ENCODE data around the gene POLR1H. TPM values are rescaled to one million over a fixed set of nuclear protein-coding genes. Genes with fewer than 3 reads are reported as not detected.
"Not testable (repeated sequence)": the region's sequence is repeated elsewhere in the genome, so short reads cannot be mapped to it uniquely, and the experiment has no call there.

POLR1H gene
- total RNA-seq, 4 donors from 2014 or later, result 12.3 to 36.2 (median 21.6) TPM; not detected in 1

DNA sequence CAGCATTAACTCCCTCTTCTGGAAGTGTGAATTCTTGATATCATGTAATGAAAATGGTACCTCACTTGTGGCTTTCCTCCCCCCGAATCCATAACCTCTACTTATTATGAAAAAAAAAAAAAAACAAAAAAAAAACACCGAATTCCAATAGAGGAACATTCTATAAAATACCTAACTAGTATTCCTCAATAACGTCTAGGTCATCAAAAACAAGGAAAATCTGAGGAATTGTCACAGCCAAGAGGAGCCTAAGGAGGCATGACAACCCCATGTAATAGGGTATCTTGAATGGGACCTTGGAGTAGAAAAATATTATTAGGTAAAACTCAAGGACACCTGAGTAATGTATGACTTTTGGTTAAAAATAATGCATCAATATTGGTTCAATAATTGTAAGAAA, 38.9 kb upstream of the POLR1H start:
- Histone ChIP-seq H3K27ac (no peak overlapping the region), H3K9me3 (no peaks in the 10 kb centered on the region), H3K4me3 (no peak overlapping the region), H3K36me3 (no peaks in the 10 kb centered on the region), H3K4me1 (peaks cover 0 to 5% (median 0%) of the 10 kb centered on the region in 4 donors), H3K27me3 (no peaks in the 10 kb centered on the region)
- no peak for TF ChIP-seq POLR2A (IDR thresholded peaks at IDR 0.05)
- TF ChIP-seq EP300 (IDR thresholded peaks at IDR 0.05; ENCODE audit: low read depth), result no peak
- TF ChIP-seq, protein P1, sequence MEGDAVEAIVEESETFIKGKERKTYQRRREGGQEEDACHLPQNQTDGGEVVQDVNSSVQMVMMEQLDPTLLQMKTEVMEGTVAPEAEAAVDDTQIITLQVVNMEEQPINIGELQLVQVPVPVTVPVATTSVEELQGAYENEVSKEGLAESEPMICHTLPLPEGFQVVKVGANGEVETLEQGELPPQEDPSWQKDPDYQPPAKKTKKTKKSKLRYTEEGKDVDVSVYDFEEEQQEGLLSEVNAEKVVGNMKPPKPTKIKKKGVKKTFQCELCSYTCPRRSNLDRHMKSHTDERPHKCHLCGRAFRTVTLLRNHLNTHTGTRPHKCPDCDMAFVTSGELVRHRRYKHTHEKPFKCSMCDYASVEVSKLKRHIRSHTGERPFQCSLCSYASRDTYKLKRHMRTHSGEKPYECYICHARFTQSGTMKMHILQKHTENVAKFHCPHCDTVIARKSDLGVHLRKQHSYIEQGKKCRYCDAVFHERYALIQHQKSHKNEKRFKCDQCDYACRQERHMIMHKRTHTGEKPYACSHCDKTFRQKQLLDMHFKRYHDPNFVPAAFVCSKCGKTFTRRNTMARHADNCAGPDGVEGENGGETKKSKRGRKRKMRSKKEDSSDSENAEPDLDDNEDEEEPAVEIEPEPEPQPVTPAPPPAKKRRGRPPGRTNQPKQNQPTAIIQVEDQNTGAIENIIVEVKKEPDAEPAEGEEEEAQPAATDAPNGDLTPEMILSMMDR (IDR thresholded peaks at IDR 0.05), result no peak
- no peak for TF ChIP-seq POLR2AphosphoS5 (IDR thresholded peaks at IDR 0.05)
- intact Hi-C loops (cut with DNase I; ENCODE audit: low total_unique reads), result no loop called here
- in situ Hi-C loops (cut with MboI; ENCODE audit: low pct_ligation_motif_present in 1 of 4, low pct_unique_long_range_greater_than_20kb in 1 of 4, low sequenced_read_pairs in 3 of 4), result loop anchor here in 2 of 4 donors (25.0 kb wide), 2 partner anchors 160 to 285 kb away; no protein-coding TSS in a partner anchor
- 89 to 92% methylated on average over 3 of the region's 3 CpGs for WGBS, 2 donors (ENCODE audit: low coverage in 1 of 2)
- DNase-seq, result no peak

- H3K4me1 ChIP-seq; H3K36me3 ChIP-seq; H3K4me3 ChIP-seq; intact Hi-C loops (cut with DNase I; ENCODE audit: low total_unique reads); H3K9me3 ChIP-seq; DNase-seq; H3K27ac ChIP-seq; H3K27me3 ChIP-seq: not testable (repeated sequence)
- in situ Hi-C loops (cut with MboI; ENCODE audit: low pct_ligation_motif_present in 1 of 4, low pct_unique_long_range_greater_than_20kb in 1 of 4, low sequenced_read_pairs in 3 of 4), result loop anchor here in 2 of 4 donors (25.0 kb wide), 2 partner anchors 160 to 285 kb away; no protein-coding TSS in a partner anchor
Measured at GRCh38 chr6:30022712-30023111, 38.4 kb upstream of the POLR1H start.

DNA sequence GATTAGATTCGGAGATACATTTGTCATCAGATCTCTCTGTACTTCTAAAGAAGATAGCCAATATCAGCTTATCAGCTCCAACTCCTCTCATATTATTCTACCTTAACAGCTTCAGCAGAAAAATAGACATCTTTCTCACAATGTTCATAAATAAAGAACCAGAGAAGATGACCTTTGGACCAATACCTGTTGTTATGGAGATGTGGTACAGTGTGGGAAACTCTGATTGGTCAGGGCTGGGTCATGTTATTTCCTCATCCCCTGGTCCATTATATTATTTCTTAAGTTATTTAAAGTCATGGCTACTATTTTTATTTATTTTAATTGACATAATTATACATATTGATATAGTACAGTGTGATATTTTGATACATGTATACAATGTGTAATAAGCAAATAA, 35.9 kb upstream of the POLR1H start:
- intact Hi-C loops (cut with DNase I; ENCODE audit: low total_unique reads) (no loop called here), in situ Hi-C loops (cut with MboI; ENCODE audit: low pct_ligation_motif_present in 1 of 4, low pct_unique_long_range_greater_than_20kb in 1 of 4, low sequenced_read_pairs in 3 of 4) (no loop called here)
- DNase-seq, result no peak
- H3K27ac ChIP-seq, result no peak overlapping the region
- WGBS, 2 donors (ENCODE audit: low coverage in 1 of 2), result 67 to 82% methylated on average over 1 of the region's 1 CpG
- peaks cover 0 to 5% (median 0%) of the 10 kb centered on the region in 4 donors for H3K4me1 ChIP-seq
- no peaks in the 10 kb centered on the region for H3K36me3 ChIP-seq
- no peaks in the 10 kb centered on the region for H3K27me3 ChIP-seq
- TF ChIP-seq EP300 (IDR thresholded peaks at IDR 0.05; ENCODE audit: low read depth) (no peak), POLR2A (IDR thresholded peaks at IDR 0.05) (no peak), POLR2AphosphoS5 (IDR thresholded peaks at IDR 0.05) (no peak)
- TF ChIP-seq, protein P1 (IDR thresholded peaks at IDR 0.05), result no peak
- H3K4me3 ChIP-seq, result no peak overlapping the region
- H3K9me3 ChIP-seq, result no peaks in the 10 kb centered on the region

DNA sequence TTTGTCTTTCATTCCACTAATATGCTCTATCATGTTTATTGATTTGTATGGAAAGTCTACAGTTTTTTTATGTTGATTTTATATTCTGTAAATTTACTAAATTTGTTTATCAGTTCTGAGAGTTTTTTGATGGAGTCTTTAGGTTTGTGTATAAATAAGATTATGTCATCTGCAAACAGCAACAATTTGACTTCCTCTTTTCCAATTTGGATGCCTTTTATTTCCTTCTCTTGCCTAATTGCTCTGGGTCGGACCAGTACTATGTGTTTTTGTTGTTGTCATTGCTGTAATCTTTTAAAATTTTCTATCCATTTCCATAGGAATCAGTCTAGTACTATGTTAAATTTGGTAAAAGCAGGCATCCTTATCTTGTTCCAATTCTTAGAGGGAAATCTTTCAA, 31.5 kb upstream of the POLR1H start:
- Histone ChIP-seq H3K27me3 (no peaks in the 10 kb centered on the region), H3K27ac (no peak overlapping the region), H3K4me1 (peaks cover 0 to 5% (median 0%) of the 10 kb centered on the region in 4 donors), H3K36me3 (no peaks in the 10 kb centered on the region), H3K4me3 (no peak overlapping the region), H3K9me3 (no peaks in the 10 kb centered on the region)
- WGBS, 2 donors (ENCODE audit: low coverage in 1 of 2), result 88 to 89% methylated on average over 1 of the region's 1 CpG
- intact Hi-C loops (cut with DNase I; ENCODE audit: low total_unique reads), result no loop called here
- in situ Hi-C loops (cut with MboI; ENCODE audit: low pct_ligation_motif_present in 1 of 4, low pct_unique_long_range_greater_than_20kb in 1 of 4, low sequenced_read_pairs in 3 of 4), result no loop called here
- TF ChIP-seq EP300 (IDR thresholded peaks at IDR 0.05; ENCODE audit: low read depth) (no peak), POLR2A (IDR thresholded peaks at IDR 0.05) (no peak), POLR2AphosphoS5 (IDR thresholded peaks at IDR 0.05) (no peak)
- TF ChIP-seq, protein P1 (IDR thresholded peaks at IDR 0.05), result no peak
- DNase-seq, result no peak

GRCh38 chr6:30031381-30031780, 29.7 kb upstream of the POLR1H start:
- H3K36me3 ChIP-seq, result no peaks in the 10 kb centered on the region
- TF ChIP-seq POLR2AphosphoS5 (IDR thresholded peaks at IDR 0.05) (no peak), POLR2A (IDR thresholded peaks at IDR 0.05) (no peak), EP300 (IDR thresholded peaks at IDR 0.05; ENCODE audit: low read depth) (no peak)
- TF ChIP-seq, protein P1 (IDR thresholded peaks at IDR 0.05), result no peak

DNA sequence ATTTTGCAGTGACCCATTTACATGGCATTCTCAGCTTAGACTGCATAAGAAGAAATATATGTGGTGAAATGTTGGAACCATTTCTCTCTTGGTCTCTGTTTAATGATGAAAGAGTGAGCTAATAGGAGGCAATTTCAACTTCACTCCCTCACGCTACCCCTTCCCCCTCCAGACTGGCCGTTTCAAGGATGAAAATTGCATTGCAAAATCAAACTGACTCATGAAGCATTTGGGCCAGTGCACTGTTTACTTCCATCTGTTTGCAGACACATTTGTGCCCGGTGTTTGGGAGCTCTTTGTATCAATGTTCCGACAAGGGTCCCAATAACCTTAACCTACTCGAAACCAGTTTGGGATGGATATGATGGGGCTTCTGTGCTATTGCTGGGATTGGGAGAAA, 27.6 kb upstream of the POLR1H start:
- H3K4me3 ChIP-seq; H3K27ac ChIP-seq; intact Hi-C loops (cut with DNase I; ENCODE audit: low total_unique reads); H3K4me1 ChIP-seq; in situ Hi-C loops (cut with MboI; ENCODE audit: low pct_ligation_motif_present in 1 of 4, low pct_unique_long_range_greater_than_20kb in 1 of 4, low sequenced_read_pairs in 3 of 4); H3K36me3 ChIP-seq; H3K9me3 ChIP-seq; H3K27me3 ChIP-seq; DNase-seq: not testable (repeated sequence)
- WGBS, 2 donors (ENCODE audit: low coverage in 1 of 2), result 93 to 96% methylated on average over 5 of the region's 5 CpGs

More at GRCh38 chr6:30031381-30031780, 29.7 kb upstream of the POLR1H start:
- intact Hi-C loops (cut with DNase I; ENCODE audit: low total_unique reads), result no loop called here
- in situ Hi-C loops (cut with MboI; ENCODE audit: low pct_ligation_motif_present in 1 of 4, low pct_unique_long_range_greater_than_20kb in 1 of 4, low sequenced_read_pairs in 3 of 4), result no loop called here
- Histone ChIP-seq H3K4me3 (no peak overlapping the region), H3K4me1 (no peaks in the 10 kb centered on the region), H3K9me3 (no peaks in the 10 kb centered on the region), H3K27ac (no peak overlapping the region), H3K27me3 (no peaks in the 10 kb centered on the region)
- no peak for DNase-seq

Measured in transverse colon (tissue), 4 donors.